HG03558 (cell line): ENCODE measurements around the gene ZBTB45.
A peak's percentile ranks its signal among the peaks of the same experiment; 100 is the strongest.
"Not testable (repeated sequence)": the region's sequence is repeated elsewhere in the genome, so short reads cannot be mapped to it uniquely, and the experiment has no call there.

ENCODE experiments used
- ATAC-seq: cut with Tn5 transposase; IDR thresholded peaks from one replicate; pipeline ENCODE4 v1.9.1; 2021; ENCODE audit warnings: moderate number of reproducible peaks; ENCODE audit not compliant: unreplicated experiment; ENCODE audit errors: extremely low read depth

Gene ZBTB45

DNA sequence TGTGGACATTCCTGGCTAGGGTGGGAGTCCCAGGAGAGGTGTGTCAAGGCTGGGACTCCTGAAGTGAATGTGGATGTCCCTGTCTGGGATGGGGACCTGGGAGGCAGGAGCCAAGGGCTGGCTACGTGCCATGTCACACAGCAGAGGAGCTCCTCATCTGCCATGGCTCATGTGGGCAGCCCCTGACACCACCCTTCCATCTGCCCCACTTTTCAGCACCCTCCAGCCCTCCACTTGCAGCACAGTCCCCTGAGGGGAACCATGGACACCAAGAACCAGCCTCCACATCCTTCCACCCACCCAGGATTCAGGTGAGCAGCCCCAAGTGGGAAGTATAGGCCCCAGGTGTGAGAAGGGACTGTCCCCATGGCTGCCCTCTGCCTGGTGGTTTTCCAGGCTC, 41.7 kb downstream of the ZBTB45 start:
- no peak for ATAC-seq

DNA sequence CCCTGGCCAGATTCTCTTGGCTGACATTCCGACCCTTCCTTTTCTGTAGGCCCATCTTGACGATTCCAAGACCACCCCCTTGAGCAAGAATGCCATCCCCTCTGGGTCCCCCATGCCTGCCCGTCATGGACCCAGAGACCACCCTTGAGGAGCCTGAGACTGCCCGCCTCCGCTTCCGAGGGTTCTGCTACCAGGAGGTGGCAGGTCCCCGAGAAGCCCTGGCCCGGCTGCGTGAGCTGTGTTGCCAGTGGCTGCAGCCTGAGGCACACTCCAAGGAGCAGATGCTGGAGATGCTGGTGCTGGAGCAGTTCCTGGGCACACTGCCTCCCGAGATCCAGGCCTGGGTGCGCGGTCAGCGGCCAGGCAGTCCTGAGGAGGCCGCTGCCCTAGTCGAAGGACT, 42.5 kb downstream of the ZBTB45 start:
- ATAC-seq: no peak

DNA sequence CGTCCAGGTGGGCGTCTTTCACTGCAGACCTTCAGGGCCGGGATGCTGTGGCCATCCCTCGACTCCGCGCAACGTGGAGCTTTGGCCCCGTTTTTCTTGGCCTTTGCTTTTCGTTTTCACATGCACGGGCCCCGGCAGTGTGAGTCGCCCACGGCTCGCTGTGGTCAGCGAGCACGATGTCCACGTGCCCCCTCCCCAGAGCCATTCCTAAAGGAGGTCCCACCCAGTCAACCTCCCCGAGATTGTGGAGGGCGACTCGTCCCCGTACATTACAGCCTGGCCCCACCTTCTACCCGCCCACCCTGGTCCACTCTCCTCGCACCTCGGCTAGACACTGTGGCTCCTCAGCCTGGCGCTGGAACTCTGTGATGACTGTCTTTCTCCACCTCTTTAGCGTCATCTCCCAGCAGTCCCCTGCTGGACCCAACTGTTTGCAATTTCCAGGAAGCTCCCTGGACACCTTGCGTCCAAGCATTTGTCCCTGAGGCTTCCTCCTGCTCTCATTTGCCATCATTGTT, 43.1 kb downstream of the ZBTB45 start:
- no peak for ATAC-seq

GRCh38 chr19:58475714-58476497, 43.7 kb downstream of the ZBTB45 start, which contains the start of gene ZNF446:
Gene ZNF446, plus strand, starts transcription at chr19:58476352. Its CDS starts 867 bp downstream, at chr19:58477219.
- peak; percentile 56 for ATAC-seq

DNA sequence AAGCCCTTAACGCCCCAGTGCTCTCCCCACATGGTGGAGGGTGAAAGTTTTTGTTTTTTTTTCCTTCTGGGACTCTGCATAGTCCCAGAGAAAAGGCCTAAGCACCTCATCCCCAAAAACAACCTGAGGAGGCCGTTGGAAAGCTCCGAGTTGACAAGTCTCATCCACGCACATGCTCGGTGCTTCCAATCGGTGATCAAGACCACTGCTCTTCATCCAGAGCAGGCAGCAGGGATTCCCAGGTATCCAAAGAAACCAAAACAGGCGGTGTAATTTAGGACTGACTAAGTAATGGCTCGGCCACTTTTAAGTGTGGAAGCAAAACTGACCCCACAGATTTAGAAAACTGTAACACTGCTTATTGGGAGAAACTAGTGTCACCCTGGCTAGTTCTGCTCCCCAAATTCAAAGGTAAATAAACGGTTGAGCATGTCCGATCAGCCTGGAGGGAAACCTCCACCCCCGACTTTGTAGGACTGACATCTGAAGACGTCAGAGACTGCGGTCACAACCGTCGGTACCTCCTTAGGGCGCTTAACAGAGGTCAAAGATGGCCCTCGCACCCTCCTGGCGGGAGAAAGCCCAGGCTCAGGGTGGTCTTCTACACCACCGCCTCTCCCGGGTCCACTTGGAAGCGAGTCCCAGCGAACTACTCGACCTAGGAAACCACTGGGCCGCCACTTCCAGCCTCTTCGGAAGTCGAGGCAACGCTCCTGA, 44.5 kb downstream of the ZBTB45 start:
- ATAC-seq: peak; percentile 6

- ATAC-seq: no peak
These were observed 45.2 kb downstream of the ZBTB45 start for GRCh38 chr19:58474291-58474996.

GRCh38 chr19:58473775-58474174, 45.8 kb downstream of the ZBTB45 start:
- ATAC-seq: no peak

DNA sequence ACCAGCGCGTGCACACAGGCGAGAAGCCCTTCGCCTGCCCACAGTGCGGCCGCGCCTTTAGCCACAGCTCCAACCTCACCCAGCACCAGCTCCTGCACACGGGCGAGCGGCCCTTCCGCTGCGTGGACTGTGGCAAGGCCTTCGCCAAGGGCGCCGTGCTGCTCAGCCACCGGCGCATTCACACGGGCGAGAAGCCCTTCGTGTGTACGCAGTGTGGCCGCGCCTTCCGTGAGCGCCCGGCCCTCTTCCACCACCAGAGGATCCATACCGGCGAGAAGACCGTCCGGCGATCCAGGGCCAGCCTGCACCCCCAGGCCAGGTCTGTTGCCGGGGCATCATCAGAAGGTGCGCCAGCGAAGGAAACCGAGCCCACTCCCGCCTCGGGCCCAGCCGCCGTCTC, 47.9 kb downstream of the ZBTB45 start:
- no peak for ATAC-seq

DNA sequence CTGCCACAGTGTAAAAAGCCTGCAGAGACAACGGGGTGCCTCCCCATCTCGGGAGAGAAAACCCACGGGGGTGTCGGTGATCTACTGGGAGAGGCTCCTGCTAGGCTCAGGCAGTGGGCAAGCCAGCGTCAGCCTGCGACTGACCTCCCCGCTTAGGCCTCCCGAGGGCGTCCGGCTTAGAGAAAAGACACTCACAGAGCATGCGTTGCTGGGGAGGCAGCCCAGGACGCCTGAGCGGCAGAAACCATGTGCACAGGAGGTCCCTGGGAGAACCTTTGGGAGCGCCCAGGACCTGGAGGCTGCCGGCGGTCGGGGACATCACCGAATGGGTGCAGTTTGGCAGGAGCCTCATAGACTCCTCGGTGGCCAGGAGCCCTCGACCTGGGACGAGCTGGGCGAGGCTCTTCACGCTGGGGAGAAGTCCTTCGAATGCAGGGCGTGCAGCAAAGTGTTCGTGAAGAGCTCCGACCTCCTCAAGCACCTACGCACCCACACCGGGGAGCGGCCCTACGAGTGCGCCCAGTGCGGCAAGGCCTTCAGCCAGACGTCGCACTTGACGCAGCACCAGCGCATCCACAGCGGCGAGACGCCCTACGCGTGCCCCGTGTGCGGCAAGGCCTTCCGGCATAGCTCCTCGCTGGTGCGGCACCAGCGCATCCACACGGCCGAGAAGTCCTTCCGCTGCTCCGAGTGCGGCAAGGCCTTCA, 48.6 kb downstream of the ZBTB45 start:
- not testable (repeated sequence) for ATAC-seq

GRCh38 chr19:58469241-58470013, 50.2 kb downstream of the ZBTB45 start:
- ATAC-seq: no peak

GRCh38 chr19:58468216-58468839, 51.3 kb downstream of the ZBTB45 start:
- ATAC-seq: no peak

- ATAC-seq: peak; percentile 81
These were observed 52.6 kb downstream of the ZBTB45 start, which contains the start of gene ZNF324 for GRCh38 chr19:58466760-58467589. Gene ZNF324, plus strand, starts transcription at chr19:58467080. Its CDS starts 2,106 bp downstream, at chr19:58469186.

- ATAC-seq: no peak
These were observed 53.4 kb downstream of the ZBTB45 start for GRCh38 chr19:58466089-58466759.
